ENCODE measurements around the gene TMEM120B.

Gene TMEM120B

GRCh38 chr12:121778567-121779421 lies 66.2 kb downstream of the TMEM120B start:
- Histone ChIP-seq H3K36me3 (ENCODE audit: control insufficient read depth in 1 of 2, insufficient read depth in 2 of 2, low read length in 2 of 2) (peaks cover 0 to 7% of the 10 kb centered on the region in 2 donors), H3K4me3 (ENCODE audit: low read depth in 1 of 2, low read length in 2 of 2) (no peak overlapping the region), H3K9me3 (ENCODE audit: control insufficient read depth in 1 of 2, low read length in 2 of 2) (no peaks in the 10 kb centered on the region), H3K27me3 (ENCODE audit: low read depth, low read length) (no peaks in the 10 kb centered on the region), H3K4me1 (ENCODE audit: control insufficient read depth in 1 of 2, insufficient read depth in 2 of 2, low read length in 2 of 2) (peaks cover 3 to 14% of the 10 kb centered on the region in 2 donors), H3K27ac (ENCODE audit: low read length) (no peak overlapping the region)

- Histone ChIP-seq H3K27ac (ENCODE audit: low read length) (no peak overlapping the region), H3K4me1 (ENCODE audit: control insufficient read depth in 1 of 2, insufficient read depth in 2 of 2, low read length in 2 of 2) (peaks cover 3 to 14% of the 10 kb centered on the region in 2 donors), H3K4me3 (ENCODE audit: low read depth in 1 of 2, low read length in 2 of 2) (no peak overlapping the region), H3K27me3 (ENCODE audit: low read depth, low read length) (no peaks in the 10 kb centered on the region), H3K36me3 (ENCODE audit: control insufficient read depth in 1 of 2, insufficient read depth in 2 of 2, low read length in 2 of 2) (peaks cover 0 to 7% of the 10 kb centered on the region in 2 donors), H3K9me3 (ENCODE audit: control insufficient read depth in 1 of 2, low read length in 2 of 2) (no peaks in the 10 kb centered on the region)
Observed at GRCh38 chr12:121779422-121779895, 66.9 kb downstream of the TMEM120B start.

GRCh38 chr12:121780429-121780828 lies 67.9 kb downstream of the TMEM120B start:
- Histone ChIP-seq H3K36me3 (ENCODE audit: control insufficient read depth in 1 of 2, insufficient read depth in 2 of 2, low read length in 2 of 2) (peaks cover 0 to 7% of the 10 kb centered on the region in 2 donors), H3K4me3 (ENCODE audit: low read depth in 1 of 2, low read length in 2 of 2) (no peak overlapping the region), H3K27me3 (ENCODE audit: low read depth, low read length) (no peaks in the 10 kb centered on the region), H3K27ac (ENCODE audit: low read length) (no peak overlapping the region), H3K4me1 (ENCODE audit: control insufficient read depth in 1 of 2, insufficient read depth in 2 of 2, low read length in 2 of 2) (peaks cover 3 to 14% of the 10 kb centered on the region in 2 donors), H3K9me3 (ENCODE audit: control insufficient read depth in 1 of 2, low read length in 2 of 2) (no peaks in the 10 kb centered on the region)

- Histone ChIP-seq H3K4me3 (ENCODE audit: low read depth in 1 of 2, low read length in 2 of 2) (no peak overlapping the region), H3K36me3 (ENCODE audit: control insufficient read depth in 1 of 2, insufficient read depth in 2 of 2, low read length in 2 of 2) (peaks cover 0 to 7% of the 10 kb centered on the region in 2 donors), H3K27me3 (ENCODE audit: low read depth, low read length) (no peaks in the 10 kb centered on the region), H3K27ac (ENCODE audit: low read length) (no peak overlapping the region), H3K4me1 (ENCODE audit: control insufficient read depth in 1 of 2, insufficient read depth in 2 of 2, low read length in 2 of 2) (peaks cover 3 to 8% of the 10 kb centered on the region in 2 donors), H3K9me3 (ENCODE audit: control insufficient read depth in 1 of 2, low read length in 2 of 2) (no peaks in the 10 kb centered on the region)
Observed at GRCh38 chr12:121781484-121781997, 69.0 kb downstream of the TMEM120B start.

- H3K9me3 ChIP-seq (ENCODE audit: control insufficient read depth in 1 of 2, low read length in 2 of 2) = no peaks in the 10 kb centered on the region
- no peaks in the 10 kb centered on the region for H3K27me3 ChIP-seq (ENCODE audit: low read depth, low read length)
- H3K36me3 ChIP-seq (ENCODE audit: control insufficient read depth in 1 of 2, insufficient read depth in 2 of 2, low read length in 2 of 2) = peaks cover 0 to 7% of the 10 kb centered on the region in 2 donors
- H3K27ac ChIP-seq (ENCODE audit: low read length) = no peak overlapping the region
- H3K4me1 ChIP-seq (ENCODE audit: control insufficient read depth in 1 of 2, insufficient read depth in 2 of 2, low read length in 2 of 2) = peaks cover 3 to 8% of the 10 kb centered on the region in 2 donors
- H3K4me3 ChIP-seq (ENCODE audit: low read depth in 1 of 2, low read length in 2 of 2) = no peak overlapping the region
Observed at GRCh38 chr12:121781998-121782979, 69.7 kb downstream of the TMEM120B start.

GRCh38 chr12:121783766-121784165 lies 71.2 kb downstream of the TMEM120B start:
- Histone ChIP-seq H3K36me3 (ENCODE audit: control insufficient read depth in 1 of 2, insufficient read depth in 2 of 2, low read length in 2 of 2) (peaks cover 0 to 7% of the 10 kb centered on the region in 2 donors), H3K9me3 (ENCODE audit: control insufficient read depth in 1 of 2, low read length in 2 of 2) (no peaks in the 10 kb centered on the region), H3K27ac (ENCODE audit: low read length) (no peak overlapping the region), H3K27me3 (ENCODE audit: low read depth, low read length) (no peaks in the 10 kb centered on the region), H3K4me3 (ENCODE audit: low read depth in 1 of 2, low read length in 2 of 2) (no peak overlapping the region), H3K4me1 (ENCODE audit: control insufficient read depth in 1 of 2, insufficient read depth in 2 of 2, low read length in 2 of 2) (peaks cover 3 to 8% of the 10 kb centered on the region in 2 donors)

GRCh38 chr12:121784460-121784859 lies 71.9 kb downstream of the TMEM120B start:
- Histone ChIP-seq H3K27ac (ENCODE audit: low read length) (no peak overlapping the region), H3K4me1 (ENCODE audit: control insufficient read depth in 1 of 2, insufficient read depth in 2 of 2, low read length in 2 of 2) (peaks cover 3 to 8% of the 10 kb centered on the region in 2 donors), H3K27me3 (ENCODE audit: low read depth, low read length) (no peaks in the 10 kb centered on the region)

GRCh38 chr12:121786440-121786825 lies 73.9 kb downstream of the TMEM120B start:
- no peaks in the 10 kb centered on the region for H3K9me3 ChIP-seq (ENCODE audit: control insufficient read depth in 1 of 2, low read length in 2 of 2)
- no peaks in the 10 kb centered on the region for H3K36me3 ChIP-seq (ENCODE audit: control insufficient read depth in 1 of 2, insufficient read depth in 2 of 2, low read length in 2 of 2)
- peaks cover 3 to 4% of the 10 kb centered on the region in 2 donors for H3K4me1 ChIP-seq (ENCODE audit: control insufficient read depth in 1 of 2, insufficient read depth in 2 of 2, low read length in 2 of 2)
- no peak overlapping the region for H3K27ac ChIP-seq (ENCODE audit: low read length)
- H3K27me3 ChIP-seq (ENCODE audit: low read depth, low read length) = no peaks in the 10 kb centered on the region
- no peak overlapping the region for H3K4me3 ChIP-seq (ENCODE audit: low read depth in 1 of 2, low read length in 2 of 2)

More at GRCh38 chr12:121784460-121784859, 71.9 kb downstream of the TMEM120B start:
- H3K36me3 ChIP-seq (ENCODE audit: control insufficient read depth in 1 of 2, insufficient read depth in 2 of 2, low read length in 2 of 2) = peaks cover 0 to 2% of the 10 kb centered on the region in 2 donors
- no peak overlapping the region for H3K4me3 ChIP-seq (ENCODE audit: low read depth in 1 of 2, low read length in 2 of 2)
- H3K9me3 ChIP-seq (ENCODE audit: control insufficient read depth in 1 of 2, low read length in 2 of 2) = no peaks in the 10 kb centered on the region

GRCh38 chr12:121787063-121788025 lies 74.8 kb downstream of the TMEM120B start:
- Histone ChIP-seq H3K27me3 (ENCODE audit: low read depth, low read length) (no peaks in the 10 kb centered on the region), H3K4me3 (ENCODE audit: low read depth in 1 of 2, low read length in 2 of 2) (no peak overlapping the region), H3K4me1 (ENCODE audit: control insufficient read depth in 1 of 2, insufficient read depth in 2 of 2, low read length in 2 of 2) (peaks cover 0 to 3% of the 10 kb centered on the region in 2 donors), H3K27ac (ENCODE audit: low read length) (no peak overlapping the region), H3K9me3 (ENCODE audit: control insufficient read depth in 1 of 2, low read length in 2 of 2) (no peaks in the 10 kb centered on the region), H3K36me3 (ENCODE audit: control insufficient read depth in 1 of 2, insufficient read depth in 2 of 2, low read length in 2 of 2) (no peaks in the 10 kb centered on the region)

- H3K27ac ChIP-seq (ENCODE audit: low read length) = no peak overlapping the region
- no peaks in the 10 kb centered on the region for H3K4me1 ChIP-seq (ENCODE audit: control insufficient read depth in 1 of 2, insufficient read depth in 2 of 2, low read length in 2 of 2)
- no peaks in the 10 kb centered on the region for H3K36me3 ChIP-seq (ENCODE audit: control insufficient read depth in 1 of 2, insufficient read depth in 2 of 2, low read length in 2 of 2)
- no peaks in the 10 kb centered on the region for H3K27me3 ChIP-seq (ENCODE audit: low read depth, low read length)
- H3K9me3 ChIP-seq (ENCODE audit: control insufficient read depth in 1 of 2, low read length in 2 of 2) = no peaks in the 10 kb centered on the region
- H3K4me3 ChIP-seq (ENCODE audit: low read depth in 1 of 2, low read length in 2 of 2) = no peak overlapping the region
Observed at GRCh38 chr12:121788176-121788818, 75.7 kb downstream of the TMEM120B start.

All from muscle layer of duodenum (tissue), 2 donors.